Right lobe of liver (tissue), 6 donors: ENCODE measurements around the gene ZNF2. TPM values are rescaled to one million over a fixed set of nuclear protein-coding genes. Genes with fewer than 3 reads are reported as not detected.
A peak's percentile ranks its signal among the peaks of the same experiment; 100 is the strongest.

ENCODE experiments used
- ATAC-seq, 4 donors: fragments of 200-7000 bp; cut with Tn5 transposase; one replicate each; pipeline ENCODE4 v1.9.1; 2020; ENCODE audit warnings: mild to moderate bottlenecking in 4 of 4, moderate library complexity in 4 of 4
- DNase-seq, 3 donors: peaks; one replicate each; pipeline ENCODE4 v3.0.0-alpha.2; 2020
- H3K27ac ChIP-seq, 3 donors: fragments of 200-600 bp; one replicate each; pipeline ENCODE4 v1.8.0; 2022
- H3K27me3 ChIP-seq, 2 donors: fragments of 200-600 bp; one replicate each; pipeline ENCODE4 v1.8.0; 2022
- H3K36me3 ChIP-seq, 4 donors: fragments of 200-600 bp; sonication (generic) in 1 of 4; one replicate each; pipeline versions ENCODE4 v1.5.1 to v1.8.0; 2017 to 2022; ENCODE audit warnings: control low read depth in 1 of 4
- H3K4me1 ChIP-seq, 4 donors: fragments of 200-600 bp; sonication (generic) in 1 of 4; one replicate each; pipeline versions ENCODE4 v1.5.1 to v1.8.0; 2017 to 2022; ENCODE audit warnings: control low read depth in 1 of 4
- H3K4me3 ChIP-seq, 3 donors: fragments of 200-600 bp; one replicate each; pipeline ENCODE4 v1.8.0; 2022
- H3K9me3 ChIP-seq, 4 donors: fragments of 200-600 bp; sonication (generic) in 1 of 4; one replicate each; pipeline versions ENCODE4 v1.5.1 to v1.8.0; 2017 to 2022; ENCODE audit warnings: control low read depth in 1 of 4
- POLR2A ChIP-seq: fragments of 450-650 bp; IDR thresholded peaks from one replicate; pipeline ENCODE4 v1.6.1; 2017; ENCODE audit warnings: antibody characterized with exemption, mild to moderate bottlenecking
- WGBS: methylation state at CpG from one replicate; pipeline ENCODE4 v1.1.6; 2018; ENCODE audit warnings: low coverage, low lambda C conversion rate; ENCODE audit not compliant: insufficient coverage; ENCODE audit errors: missing lambda C conversion rate; 5-methylcytosine and 5-hydroxymethylcytosine counted together
- intact Hi-C, 2 donors: fragments of 100-400 bp; cut with DNase I; formaldehyde crosslinking; loops; one replicate each; pipeline versions ENCODE4 v1.11.2 to v1.14.1; 2022
- total RNA-seq, 6 experiments: library from RNA; depleted of rRNA in 2 of 6; stranded (reverse); fragments of >200 nt in 2 of 6; fragmentation: NEBNext Ultra II Directional in 3 of 6; extraction: Animal tissue kit (Norgen Biotek cat#: 25700) in 3 of 6; gene quantifications; one replicate each; pipeline versions ENCODE4 v1.1.0 to v1.2.4, GENCODE V29; 2016 to 2023
- TF ChIP-seq, protein P1 (sequence below), 4 donors: fragments of 200-600 bp in 3 of 4; fragments of 450-650 bp in 1 of 4; IDR thresholded peaks; one replicate each; pipeline versions ENCODE4 v1.5.1 to v1.8.0; 2016 to 2022; ENCODE audit warnings: antibody characterized with exemption in 4 of 4, mild to moderate bottlenecking in 2 of 4
- donor health status: DM: no; HTN: yes; CAD: no.
- donor health status: DM: no; HTN: no; CAD: no.
- donor health status: DM: no; HTN: no; CAD: no.
- donor health status: DM: no; HTN: yes; CAD: no.
- donor health status: DM: no; HTN: yes; CAD: no.

Gene ZNF2
- total RNA-seq, 6 experiments from 2014 or later = 1.1 to 2.0 (median 1.8) TPM

DNA sequence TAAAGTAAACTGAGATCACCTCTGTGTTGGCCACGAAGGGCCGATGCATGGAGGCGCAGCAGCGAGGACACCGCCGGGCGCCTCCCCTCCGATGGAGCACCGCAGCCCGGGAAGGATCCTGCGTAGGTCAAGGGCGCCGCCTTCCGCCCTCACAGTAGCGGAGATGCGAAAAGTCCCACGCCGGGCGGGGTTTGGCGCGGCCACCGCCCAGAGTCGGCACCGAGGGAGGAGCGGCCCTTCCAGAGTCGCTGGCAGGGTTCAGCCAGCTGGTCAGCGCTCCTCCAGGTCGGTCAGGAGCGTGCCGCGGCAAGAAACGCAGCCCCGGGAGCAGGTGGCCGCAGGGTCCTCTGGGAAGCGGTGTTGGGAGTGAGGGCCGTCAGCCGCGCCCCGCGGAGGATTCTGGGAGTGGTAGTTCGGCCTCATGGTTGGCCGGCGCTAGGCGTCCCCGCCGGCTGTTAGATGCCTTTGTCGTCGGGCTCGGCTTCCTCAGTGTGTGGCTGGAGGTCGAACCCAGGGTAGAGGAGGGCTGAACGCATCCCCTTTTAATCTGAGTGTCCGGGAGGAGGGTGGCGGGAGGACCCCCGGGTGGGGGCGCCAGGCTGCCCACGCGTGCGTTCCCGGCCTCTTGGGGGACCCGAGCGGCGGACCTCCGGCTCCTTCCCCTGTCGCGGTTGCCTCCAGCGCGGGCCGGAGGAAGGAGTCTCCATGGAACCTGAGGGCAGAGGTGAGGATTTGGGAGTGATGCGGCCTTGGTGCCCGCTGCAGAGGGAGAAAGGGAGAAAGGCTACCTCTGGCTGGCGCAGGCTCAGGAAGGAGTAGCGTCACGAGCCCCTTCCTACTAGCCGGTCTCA lies 41.7 kb downstream of the ZNF2 start, which contains the start of gene ZNF892:
Gene ZNF892, plus strand, starts transcription at position 411 of the 851 bp plus-strand sequence. Its CDS starts 295 bp downstream, at position 706.
- peaks cover 0 to 5% (median 0%) of the 10 kb centered on the region in 4 donors for H3K36me3 ChIP-seq
- DNase-seq (peak; percentile 93 to 96 (median 94)), ATAC-seq (peak; percentile 98 to 99 (median 99))
- WGBS = 4% methylated on average over 12 of the region's 74 CpGs
- intact Hi-C loops = no loop called here
- TF ChIP-seq, protein P1, sequence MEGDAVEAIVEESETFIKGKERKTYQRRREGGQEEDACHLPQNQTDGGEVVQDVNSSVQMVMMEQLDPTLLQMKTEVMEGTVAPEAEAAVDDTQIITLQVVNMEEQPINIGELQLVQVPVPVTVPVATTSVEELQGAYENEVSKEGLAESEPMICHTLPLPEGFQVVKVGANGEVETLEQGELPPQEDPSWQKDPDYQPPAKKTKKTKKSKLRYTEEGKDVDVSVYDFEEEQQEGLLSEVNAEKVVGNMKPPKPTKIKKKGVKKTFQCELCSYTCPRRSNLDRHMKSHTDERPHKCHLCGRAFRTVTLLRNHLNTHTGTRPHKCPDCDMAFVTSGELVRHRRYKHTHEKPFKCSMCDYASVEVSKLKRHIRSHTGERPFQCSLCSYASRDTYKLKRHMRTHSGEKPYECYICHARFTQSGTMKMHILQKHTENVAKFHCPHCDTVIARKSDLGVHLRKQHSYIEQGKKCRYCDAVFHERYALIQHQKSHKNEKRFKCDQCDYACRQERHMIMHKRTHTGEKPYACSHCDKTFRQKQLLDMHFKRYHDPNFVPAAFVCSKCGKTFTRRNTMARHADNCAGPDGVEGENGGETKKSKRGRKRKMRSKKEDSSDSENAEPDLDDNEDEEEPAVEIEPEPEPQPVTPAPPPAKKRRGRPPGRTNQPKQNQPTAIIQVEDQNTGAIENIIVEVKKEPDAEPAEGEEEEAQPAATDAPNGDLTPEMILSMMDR (IDR thresholded peaks at IDR 0.05) = peak; percentile 35 to 58 (median 40)
- no peak for TF ChIP-seq POLR2A
- H3K27ac ChIP-seq = peak within 1 kb of the TSS in 2 of 3 donors; percentile 60 to 66
- H3K4me3 ChIP-seq = peak within 1 kb of the TSS; percentile 52 to 83 (median 61)
- peaks cover 0 to 12% (median 0%) of the 10 kb centered on the region in 4 donors for H3K9me3 ChIP-seq
- H3K4me1 ChIP-seq = no peaks in the 10 kb centered on the region
- H3K27me3 ChIP-seq = no peaks in the 10 kb centered on the region

DNA sequence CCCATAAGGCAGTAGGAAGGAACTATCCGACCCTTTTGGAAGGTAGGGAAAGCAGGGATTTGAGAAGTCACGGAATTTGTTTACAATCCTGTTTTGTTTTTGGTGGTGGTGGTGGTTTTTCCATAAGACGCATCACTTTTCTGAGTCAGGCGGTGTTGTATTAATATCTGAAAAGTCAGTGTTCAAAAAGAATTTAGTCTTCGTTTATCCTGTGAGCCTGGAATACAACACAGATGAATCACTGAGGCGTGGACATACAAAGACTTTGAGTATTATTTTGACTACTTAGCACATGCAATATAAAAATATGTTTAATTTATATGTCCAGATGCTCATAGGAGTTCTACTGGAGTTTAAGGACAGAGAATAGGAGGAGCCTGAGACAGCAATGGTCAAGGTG lies 42.5 kb downstream of the ZNF2 start:
- ATAC-seq (no peak), DNase-seq (no peak)
- Histone ChIP-seq H3K4me1 (no peaks in the 10 kb centered on the region), H3K36me3 (peaks cover 0 to 7% (median 0%) of the 10 kb centered on the region in 4 donors), H3K27ac (peak overlapping the region in 1 of 3 donors; percentile 66), H3K9me3 (peaks cover 0 to 18% (median 0%) of the 10 kb centered on the region in 4 donors), H3K4me3 (peak overlapping the region; percentile 52 to 83 (median 61)), H3K27me3 (no peaks in the 10 kb centered on the region)
- intact Hi-C loops = no loop called here
- 76% methylated on average over 6 of the region's 6 CpGs for WGBS
- TF ChIP-seq, protein P1 (IDR thresholded peaks at IDR 0.05) = no peak
- no peak for TF ChIP-seq POLR2A

DNA sequence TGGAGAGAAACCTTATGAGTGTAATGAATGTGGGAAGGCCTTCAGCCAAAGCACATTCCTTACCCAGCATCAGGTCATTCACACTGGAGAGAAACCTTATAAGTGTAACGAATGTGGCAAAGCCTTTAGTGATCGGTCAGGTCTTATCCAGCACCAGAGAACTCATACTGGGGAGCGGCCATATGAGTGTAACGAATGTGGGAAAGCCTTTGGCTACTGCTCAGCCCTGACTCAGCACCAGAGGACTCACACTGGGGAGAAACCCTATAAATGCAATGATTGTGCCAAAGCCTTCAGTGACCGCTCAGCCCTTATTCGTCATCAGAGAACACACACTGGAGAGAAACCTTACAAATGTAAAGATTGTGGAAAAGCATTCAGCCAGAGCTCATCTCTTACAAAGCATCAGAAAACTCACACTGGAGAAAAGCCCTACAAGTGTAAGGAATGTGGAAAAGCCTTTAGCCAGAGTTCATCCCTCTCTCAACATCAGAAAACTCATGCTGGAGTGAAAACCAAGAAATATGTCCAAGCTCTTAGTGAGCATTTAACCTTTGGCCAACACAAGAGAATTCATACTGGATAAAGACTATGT lies 49.5 kb downstream of the ZNF2 start:
- ATAC-seq (no peak), DNase-seq (no peak)
- peaks cover 0 to 80% (median 17%) of the 10 kb centered on the region in 4 donors for H3K9me3 ChIP-seq
- no peaks in the 10 kb centered on the region for H3K4me1 ChIP-seq
- H3K27me3 ChIP-seq = no peaks in the 10 kb centered on the region
- intact Hi-C loops = no loop called here
- H3K4me3 ChIP-seq = no peak overlapping the region
- H3K27ac ChIP-seq = no peak overlapping the region
- TF ChIP-seq, protein P1 (IDR thresholded peaks at IDR 0.05) = no peak
- no peak for TF ChIP-seq POLR2A
- H3K36me3 ChIP-seq = peaks cover 0 to 10% (median 0%) of the 10 kb centered on the region in 4 donors
- 93% methylated on average over 3 of the region's 6 CpGs for WGBS

DNA sequence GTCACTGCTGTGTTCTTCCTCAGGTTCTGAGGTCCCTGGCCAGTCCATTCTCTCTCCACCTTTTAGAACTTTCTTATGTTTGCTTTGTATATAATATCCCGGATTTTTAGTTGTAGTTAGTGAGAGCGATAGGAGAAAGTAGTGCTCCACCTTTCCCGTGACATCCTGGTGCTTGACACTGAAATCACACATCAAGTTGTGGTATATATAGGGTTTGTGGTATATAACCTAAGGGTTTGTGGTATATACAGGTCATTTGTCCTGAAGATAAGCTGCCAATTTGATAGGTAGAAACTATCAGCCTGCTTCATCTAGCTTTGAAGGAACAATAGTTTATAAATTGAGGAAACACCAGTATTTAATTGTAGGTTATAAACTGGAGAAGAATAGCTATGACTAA lies 54.8 kb downstream of the ZNF2 start:
- H3K36me3 ChIP-seq = no peaks in the 10 kb centered on the region
- intact Hi-C loops = no loop called here
- no peak for DNase-seq
- H3K9me3 ChIP-seq = peaks cover 0 to 59% (median 11%) of the 10 kb centered on the region in 4 donors
- H3K27ac ChIP-seq = no peak overlapping the region
- no peak overlapping the region for H3K4me3 ChIP-seq
- H3K4me1 ChIP-seq = no peaks in the 10 kb centered on the region
- WGBS = 88% methylated on average over 3 of the region's 3 CpGs
- ATAC-seq = no peak
- no peaks in the 10 kb centered on the region for H3K27me3 ChIP-seq
- TF ChIP-seq, protein P1 (IDR thresholded peaks at IDR 0.05) = no peak
- TF ChIP-seq POLR2A = no peak
